ENCODE results near the gene ODAPH. TPM values are rescaled to one million over a fixed set of nuclear protein-coding genes. Genes with fewer than 3 reads are reported as not detected.

ODAPH gene, protein sequence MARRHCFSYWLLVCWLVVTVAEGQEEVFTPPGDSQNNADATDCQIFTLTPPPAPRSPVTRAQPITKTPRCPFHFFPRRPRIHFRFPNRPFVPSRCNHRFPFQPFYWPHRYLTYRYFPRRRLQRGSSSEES
- total RNA-seq = 0.18 TPM

GRCh38 chr4:75555294-75556164 lies at the start of gene ODAPH:
Gene ODAPH, plus strand, starts transcription at chr4:75556066. Its CDS starts 17 bp downstream, at chr4:75556083.

DNA sequence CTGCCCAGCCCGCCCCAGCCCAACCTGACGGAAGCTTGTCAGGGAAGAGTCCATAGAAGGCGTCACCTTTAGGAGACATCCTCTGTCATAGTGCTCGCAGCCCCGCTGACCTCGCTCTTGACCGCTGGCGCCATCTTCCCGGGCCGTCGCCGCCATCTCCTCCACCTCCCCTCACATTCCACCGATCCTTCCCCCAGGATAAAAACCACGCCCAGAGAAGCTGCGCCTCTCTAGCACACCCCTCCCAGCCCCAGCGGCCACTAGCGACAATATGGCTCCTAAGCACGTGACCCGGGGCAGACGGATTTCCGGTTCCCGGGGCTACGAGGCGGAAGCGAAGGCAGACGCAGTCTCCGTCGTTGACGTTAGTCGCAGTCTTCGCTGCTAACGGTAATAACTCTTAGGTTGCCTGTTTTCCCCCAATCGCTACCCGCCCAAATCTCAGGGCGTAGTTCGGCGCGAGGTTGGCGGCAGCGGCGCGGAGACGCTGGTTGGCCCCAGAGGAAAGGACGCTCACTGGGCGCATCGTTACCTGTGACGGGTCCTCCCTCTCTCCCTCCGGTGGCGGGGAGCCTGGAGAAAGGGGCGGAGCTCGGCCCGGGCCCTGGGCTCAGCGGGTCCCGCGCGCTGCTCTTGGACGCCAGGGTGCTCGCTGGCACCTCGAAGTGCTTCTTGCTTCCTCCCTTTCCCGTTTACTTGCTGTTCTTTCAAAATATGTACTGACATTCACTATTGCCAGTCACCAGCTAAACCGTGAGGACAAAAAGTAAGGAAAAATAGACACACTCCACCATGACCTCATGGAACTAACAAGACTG lies 41.5 kb upstream of the ODAPH start, which contains the start of the genes RCHY1 and THAP6:
Gene RCHY1, minus strand, starts transcription at position 273 of the 818 bp plus-strand sequence. Its CDS starts 117 bp downstream, at position 156.
Gene THAP6, plus strand, starts transcription at position 343 of the 818 bp plus-strand sequence. CDS start 980 bp downstream, outside the sequence.

Other genes starting within 250 kb of the ODAPH start
- 23.5 TPM for gene RCHY1, start 41.7 kb upstream of the ODAPH start, total RNA-seq
- 20.4 TPM for gene THAP6, start 41.6 kb upstream of the ODAPH start, total RNA-seq
- gene CDKL2, start 74.5 kb downstream of the ODAPH start, total RNA-seq = 13.3 TPM
- 119 TPM for gene G3BP2, start 117.3 kb downstream of the ODAPH start, total RNA-seq
- gene USO1, start 168.5 kb downstream of the ODAPH start, total RNA-seq = 74.1 TPM

Measured in metanephros (tissue), 1 donor.